Neuronal stem cell (in vitro differentiated cells): ENCODE measurements around the gene SLC22A7.

Experiments used
- DNase-seq: peaks from one replicate; pipeline ENCODE4 v3.0.0-alpha.2; 2013; ENCODE audit warnings: low spot score
- H2AFZ ChIP-seq: one replicate; pipeline ENCODE4 v1.6.1; 2013; ENCODE audit warnings: mild to moderate bottlenecking, low read length, inconsistent platforms
- H2AK5ac ChIP-seq: 2 replicates; pipeline ENCODE4 v1.6.1; 2013; ENCODE audit warnings: low read depth, mild to moderate bottlenecking, inconsistent platforms, low read length, moderate library complexity, mixed read lengths
- H2BK120ac ChIP-seq: 2 replicates; pipeline ENCODE4 v1.6.1; 2013; ENCODE audit warnings: low read depth, mild to moderate bottlenecking, inconsistent platforms, low read length, moderate library complexity, mixed read lengths
- H2BK12ac ChIP-seq: one replicate; pipeline ENCODE4 v1.6.1; 2013; ENCODE audit warnings: low read length, inconsistent platforms
- H2BK15ac ChIP-seq: 2 replicates; pipeline ENCODE4 v1.6.1; 2013; ENCODE audit warnings: mild to moderate bottlenecking, low read length, inconsistent platforms, mixed read lengths
- H2BK5ac ChIP-seq: one replicate; pipeline ENCODE4 v1.6.1; 2013; ENCODE audit warnings: inconsistent platforms, mild to moderate bottlenecking, low read length, moderate library complexity
- H3K14ac ChIP-seq: one replicate; pipeline ENCODE4 v1.6.1; 2013; ENCODE audit warnings: low read length, inconsistent platforms
- H3K18ac ChIP-seq: 2 replicates; pipeline ENCODE4 v1.6.1; 2013; ENCODE audit warnings: low read length, inconsistent platforms
- H3K23ac ChIP-seq: 2 replicates; pipeline ENCODE4 v1.6.1; 2013; ENCODE audit warnings: low read depth, mild to moderate bottlenecking, mixed read lengths, low read length, inconsistent platforms; ENCODE audit not compliant: poor library complexity
- H3K27ac ChIP-seq: replicated peaks from 3 replicates; pipeline ENCODE4 v1.5.1; 2013; ENCODE audit warnings: low read length, inconsistent platforms
- H3K27me3 ChIP-seq, 3 experiments: 2 replicates each; pipeline ENCODE4 v1.6.1; 2013; ENCODE audit warnings: low read length in 3 of 3, mild to moderate bottlenecking in 2 of 3, inconsistent platforms in 1 of 3, low read depth in 1 of 3, mixed read lengths in 1 of 3, moderate library complexity in 1 of 3; ENCODE audit not compliant: control insufficient read depth in 3 of 3, insufficient read depth in 3 of 3
- H3K36me3 ChIP-seq, 2 donors: replicated peaks in 1 of 2; 2 replicates each; pipeline ENCODE4 v1.6.1; 2013; ENCODE audit warnings: low read length in 2 of 2; ENCODE audit not compliant: control insufficient read depth in 2 of 2, insufficient read depth in 2 of 2
- H3K4ac ChIP-seq: 2 replicates; pipeline ENCODE4 v1.6.1; 2013; ENCODE audit warnings: inconsistent platforms, mild to moderate bottlenecking, low read length, moderate library complexity
- H3K4me1 ChIP-seq, 2 donors: 1 replicate in 1 of 2; 2 replicates in 1 of 2; pipeline ENCODE4 v1.6.1; 2013; ENCODE audit warnings: low read length in 2 of 2, low read depth in 1 of 2; ENCODE audit not compliant: control insufficient read depth in 2 of 2, insufficient read depth in 1 of 2
- H3K4me2 ChIP-seq: one replicate; pipeline ENCODE4 v1.6.1; 2013; ENCODE audit warnings: mild to moderate bottlenecking, low read length, inconsistent platforms; ENCODE audit not compliant: insufficient read depth, poor library complexity, severe bottlenecking
- H3K4me3 ChIP-seq, 2 donors: 2 replicates each; pipeline ENCODE4 v1.5.1; 2013; ENCODE audit warnings: low read length in 2 of 2, mild to moderate bottlenecking in 2 of 2, inconsistent platforms in 1 of 2, moderate library complexity in 1 of 2
- H3K79me1 ChIP-seq: one replicate; pipeline ENCODE4 v1.6.1; 2013; ENCODE audit warnings: low read depth, mild to moderate bottlenecking, inconsistent platforms, low read length, moderate library complexity
- H3K9ac ChIP-seq: one replicate; pipeline ENCODE4 v1.6.1; 2013; ENCODE audit warnings: mild to moderate bottlenecking, low read depth, low read length, inconsistent platforms; ENCODE audit not compliant: poor library complexity
- H3K9me3 ChIP-seq, 2 donors: replicated peaks in 1 of 2; 2 replicates each; pipeline versions ENCODE3 to v1.6.1; 2013; ENCODE audit warnings: low read length in 2 of 2, mild to moderate bottlenecking in 2 of 2, inconsistent platforms in 1 of 2, low read depth in 1 of 2, mixed read lengths in 1 of 2, moderate library complexity in 1 of 2; ENCODE audit not compliant: control insufficient read depth in 2 of 2, insufficient read depth in 1 of 2
- H4K8ac ChIP-seq: one replicate; pipeline ENCODE4 v1.6.1; 2013; ENCODE audit warnings: low read depth, mild to moderate bottlenecking, inconsistent platforms, low read length, moderate library complexity
- H4K91ac ChIP-seq: one replicate; pipeline ENCODE4 v1.6.1; 2013; ENCODE audit warnings: low read length, low read depth, mild to moderate bottlenecking, inconsistent platforms; ENCODE audit not compliant: poor library complexity
- WGBS, 2 donors: extraction: QIAGEN DNeasy Blood & Tissue Kit; methylation state at CpG; one replicate each; pipeline ENCODE4 v1.1.7; 2013; ENCODE audit warnings: missing lambda C conversion rate in 2 of 2, mixed read lengths in 1 of 2; ENCODE audit not compliant: insufficient read length in 2 of 2, insufficient replicate concordance in 1 of 2; ENCODE audit errors: extremely low coverage in 2 of 2; 5-methylcytosine and 5-hydroxymethylcytosine counted together

Gene SLC22A7

DNA sequence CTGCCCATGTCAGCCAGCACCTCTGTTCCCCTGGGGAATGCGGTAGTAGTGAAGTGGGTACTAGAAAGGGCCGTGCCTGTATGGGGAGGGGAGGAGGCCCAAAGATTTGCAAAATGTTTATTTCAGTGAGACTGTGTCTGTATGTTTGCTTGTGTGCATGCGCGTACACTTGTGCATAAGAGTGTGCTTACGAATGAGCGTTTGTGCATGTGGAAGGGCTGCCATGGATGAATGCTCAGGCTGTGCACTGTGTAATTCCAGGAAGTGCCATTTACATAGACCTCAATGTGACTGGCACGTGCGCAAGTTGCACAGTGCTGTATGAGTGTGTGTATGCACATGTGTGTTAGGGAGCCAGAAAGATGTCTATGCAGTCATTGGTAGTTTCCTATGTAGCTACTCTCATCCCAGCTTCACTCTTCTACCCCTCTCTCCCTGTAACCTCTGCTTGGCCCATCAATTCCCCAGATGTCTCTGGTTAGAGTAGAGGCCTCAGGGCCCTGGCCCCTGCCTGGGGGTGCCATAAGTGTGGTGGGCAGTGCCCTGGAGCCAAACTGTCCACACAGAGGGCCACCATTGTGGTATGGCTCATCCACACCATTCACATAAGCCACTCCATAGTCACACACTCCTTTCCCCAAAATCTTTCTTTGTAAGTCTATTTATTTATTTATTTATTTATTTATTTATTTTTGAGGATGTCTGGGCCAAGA, 26.8 kb upstream of the SLC22A7 start:
- Histone ChIP-seq H3K36me3 (no peaks in the 10 kb centered on the region), H3K4ac (no peak overlapping the region), H3K14ac (no peak overlapping the region), H3K27ac (no peak overlapping the region), H2BK12ac (no peak overlapping the region), H3K23ac (no peak overlapping the region), H3K27me3 (peaks cover 0 to 23% (median 22%) of the 10 kb centered on the region in 3 experiments), H3K4me3 (peak overlapping the region in 1 of 2 donors; percentile 66), H3K79me1 (no peaks in the 10 kb centered on the region), H3K4me2 (no peak overlapping the region), H3K9ac (no peak overlapping the region), H3K18ac (no peak overlapping the region), H2BK5ac (no peak overlapping the region), H2AK5ac (no peak overlapping the region), H4K8ac (no peak overlapping the region), H2BK15ac (no peak overlapping the region), H2BK120ac (no peak overlapping the region), H2AFZ (no peak overlapping the region), H4K91ac (no peak overlapping the region), H3K9me3 (no peaks in the 10 kb centered on the region), H3K4me1 (peaks cover 19 to 25% of the 10 kb centered on the region in 2 donors)
- DNase-seq = no peak
- no CpG with 5 or more reads among the region's 8 CpGs for WGBS, 2 donors

GRCh38 chr6:43271944-43272343, 26.1 kb upstream of the SLC22A7 start:
- H2BK12ac ChIP-seq = no peak overlapping the region
- H3K4ac ChIP-seq = no peak overlapping the region
- H3K4me2 ChIP-seq = no peak overlapping the region
- H3K79me1 ChIP-seq = no peaks in the 10 kb centered on the region
- H3K4me1 ChIP-seq = peaks cover 24 to 31% of the 10 kb centered on the region in 2 donors
- H2BK15ac ChIP-seq = no peak overlapping the region
- no peaks in the 10 kb centered on the region for H3K36me3 ChIP-seq
- H3K27me3 ChIP-seq = peaks cover 0 to 30% (median 23%) of the 10 kb centered on the region in 3 experiments
- H2AFZ ChIP-seq = no peak overlapping the region
- H3K9me3 ChIP-seq = no peaks in the 10 kb centered on the region
- no peak overlapping the region for H4K91ac ChIP-seq
- no peak overlapping the region for H2AK5ac ChIP-seq
- DNase-seq = no peak
- no peak overlapping the region for H3K4me3 ChIP-seq
- H3K14ac ChIP-seq = no peak overlapping the region
- H2BK120ac ChIP-seq = no peak overlapping the region
- H4K8ac ChIP-seq = no peak overlapping the region
- no peak overlapping the region for H3K18ac ChIP-seq
- H3K27ac ChIP-seq = no peak overlapping the region
- no peak overlapping the region for H3K23ac ChIP-seq
- no peak overlapping the region for H3K9ac ChIP-seq
- H2BK5ac ChIP-seq = no peak overlapping the region

DNA sequence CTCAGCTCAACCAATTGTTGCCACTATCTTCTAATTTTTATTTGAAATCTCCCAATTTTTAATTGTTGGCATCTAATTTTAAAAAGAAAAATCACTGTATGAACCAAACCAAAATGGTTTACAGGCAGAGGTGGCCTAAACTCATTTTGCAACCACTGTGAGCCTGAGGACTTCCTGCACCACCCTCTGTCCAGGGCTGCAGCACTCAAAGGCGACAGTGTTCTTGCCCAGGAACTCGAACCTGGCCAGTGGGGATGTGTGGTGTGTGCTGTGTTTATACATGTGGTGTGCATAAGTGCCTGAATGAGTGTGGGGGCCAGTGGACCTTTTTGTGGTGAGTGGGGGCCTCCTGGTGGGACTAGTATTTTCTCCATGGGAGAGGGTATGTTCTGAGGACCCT, 24.4 kb upstream of the SLC22A7 start:
- H4K8ac ChIP-seq = no peak overlapping the region
- no peak overlapping the region for H2AK5ac ChIP-seq
- no peak for DNase-seq
- no peak overlapping the region for H3K27ac ChIP-seq
- no CpG with 5 or more reads among the region's 2 CpGs for WGBS, 2 donors
- H3K79me1 ChIP-seq = no peaks in the 10 kb centered on the region
- H2BK15ac ChIP-seq = no peak overlapping the region
- no peak overlapping the region for H2AFZ ChIP-seq
- H3K14ac ChIP-seq = no peak overlapping the region
- H3K4ac ChIP-seq = no peak overlapping the region
- H3K9me3 ChIP-seq = no peaks in the 10 kb centered on the region
- no peaks in the 10 kb centered on the region for H3K36me3 ChIP-seq
- no peak overlapping the region for H2BK5ac ChIP-seq
- H2BK120ac ChIP-seq = no peak overlapping the region
- H2BK12ac ChIP-seq = no peak overlapping the region
- H3K9ac ChIP-seq = no peak overlapping the region
- H3K4me1 ChIP-seq = peaks cover 22 to 44% of the 10 kb centered on the region in 2 donors
- H3K23ac ChIP-seq = no peak overlapping the region
- no peak overlapping the region for H4K91ac ChIP-seq
- no peak overlapping the region for H3K4me3 ChIP-seq
- H3K18ac ChIP-seq = no peak overlapping the region
- peaks cover 0 to 31% (median 23%) of the 10 kb centered on the region in 3 experiments for H3K27me3 ChIP-seq
- H3K4me2 ChIP-seq = no peak overlapping the region

- WGBS, 2 donors = no CpG with 5 or more reads among the region's 10 CpGs
- H2BK12ac ChIP-seq = no peak overlapping the region
- peaks cover 24 to 43% of the 10 kb centered on the region in 2 donors for H3K4me1 ChIP-seq
- H3K27me3 ChIP-seq = peaks cover 0 to 31% (median 19%) of the 10 kb centered on the region in 3 experiments
- no peak overlapping the region for H2BK5ac ChIP-seq
- H2BK120ac ChIP-seq = no peak overlapping the region
- no peak overlapping the region for H3K4ac ChIP-seq
- no peak overlapping the region for H3K14ac ChIP-seq
- no peak overlapping the region for H3K27ac ChIP-seq
- no peak overlapping the region for H4K8ac ChIP-seq
- H2BK15ac ChIP-seq = peak overlapping the region; percentile 77
- H3K4me2 ChIP-seq = peak overlapping the region; percentile 79
- H3K9me3 ChIP-seq = no peaks in the 10 kb centered on the region
- H3K9ac ChIP-seq = peak overlapping the region; percentile 86
- no peak overlapping the region for H4K91ac ChIP-seq
- no peaks in the 10 kb centered on the region for H3K79me1 ChIP-seq
- peak overlapping the region; percentile 8 for H2AK5ac ChIP-seq
- H3K23ac ChIP-seq = peak overlapping the region; percentile 70
- H3K4me3 ChIP-seq = no peak overlapping the region
- peak overlapping the region; percentile 66 for H2AFZ ChIP-seq
- H3K36me3 ChIP-seq = no peaks in the 10 kb centered on the region
- H3K18ac ChIP-seq = peak overlapping the region; percentile 95
- no peak for DNase-seq
Observed at GRCh38 chr6:43274127-43274915, 23.7 kb upstream of the SLC22A7 start.
